K562 (cell line): ENCODE measurements around the gene KIF26B. TPM values are rescaled to one million over a fixed set of nuclear protein-coding genes. Genes with fewer than 3 reads are reported as not detected.

Source experiments
- ATAC-seq: fragments of 200-7000 bp; cut with Tn5 transposase; 3 replicates; pipeline ENCODE4 v1.9.1; 2020; ENCODE audit warnings: moderate library complexity
- BruUV-seq: library from RNA; stranded (reverse); fragments of 400-500 nt; replicated peaks from 2 replicates; lab custom pipeline; 2021; lab: Mats Ljungman, UMichigan
- CTCF ChIA-PET: fragments of 300-600 bp; formaldehyde crosslinking; extraction: SDS; loops from one replicate; lab custom pipeline; 2021; ENCODE audit warnings: low intra/inter-chr PET ratio; lab: Yijun Ruan, JAX
- POLR2A ChIA-PET: fragments of 300-600, 350-650 bp; sonication (Branson Sonifier 250); formaldehyde crosslinking; extraction: SDS; loops from one replicate; lab custom pipeline; 2021; ENCODE audit warnings: antibody characterized with exemption, inconsistent platforms; lab: Yijun Ruan, JAX
- DNase-seq, 4 experiments: peaks; one replicate each; pipeline versions ENCODE4 v3.0.0 to v3.0.0-alpha.2; 2011 to 2018; ENCODE audit warnings: low spot score in 3 of 4, mixed read lengths in 3 of 4; ENCODE audit errors: extremely low read depth in 1 of 4
- FAIRE-seq: peaks from 2 replicates; lab custom pipeline; 2011; peaks lifted over from hg19 to GRCh38; lab: Jason Lieb, UNC
- H2AFZ ChIP-seq: 2 replicates; pipeline ENCODE4 v1.6.0; 2011; ENCODE audit warnings: low read depth, low read length, control low read depth, inconsistent platforms
- H3K27ac ChIP-seq: fragments of 200-600 bp; 3 replicates; pipeline ENCODE4 v1.8.0; 2011; ENCODE audit warnings: low read depth, mild to moderate bottlenecking, control low read depth, inconsistent platforms, low read length, moderate library complexity, mixed read lengths; ENCODE audit errors: extremely low read depth
- H3K27me3 ChIP-seq, 2 experiments: fragments of 300-600 bp in 1 of 2; 2 replicates in 1 of 2; 3 replicates in 1 of 2; pipeline versions ENCODE4 v1.6.0 to v1.8.0; 2011; ENCODE audit warnings: inconsistent platforms in 2 of 2, low read length in 2 of 2, mild to moderate bottlenecking in 1 of 2, mixed read lengths in 1 of 2, moderate library complexity in 1 of 2; ENCODE audit not compliant: control insufficient read depth in 2 of 2, insufficient read depth in 2 of 2
- H3K36me3 ChIP-seq: fragments of 300-600 bp; 3 replicates; pipeline ENCODE4 v1.8.0; 2011; ENCODE audit warnings: mild to moderate bottlenecking, low read length, inconsistent platforms; ENCODE audit not compliant: control insufficient read depth, insufficient read depth
- H3K4me1 ChIP-seq, 2 experiments: fragments of 200-600 bp in 1 of 2; replicated peaks in 1 of 2; 2 replicates in 1 of 2; 3 replicates in 1 of 2; pipeline versions ENCODE4 v1.5.1 to v1.8.0; 2011; ENCODE audit warnings: inconsistent platforms in 2 of 2, low read length in 2 of 2, mild to moderate bottlenecking in 1 of 2, mixed read lengths in 1 of 2, moderate library complexity in 1 of 2; ENCODE audit not compliant: control insufficient read depth in 2 of 2, insufficient read depth in 2 of 2
- H3K4me2 ChIP-seq: 2 replicates; pipeline ENCODE4 v1.6.1; 2011; ENCODE audit warnings: low read length, control low read depth, inconsistent platforms, mixed read lengths; ENCODE audit not compliant: insufficient read depth
- H3K4me3 ChIP-seq: fragments of 200-600 bp; sonication (generic), shearing (Covaris generic); 2 replicates; pipeline ENCODE4 v1.5.1; 2016; ENCODE audit warnings: control low read depth, inconsistent platforms
- H3K79me2 ChIP-seq: fragments of 200-600 bp; 3 replicates; pipeline ENCODE4 v1.8.0; 2011; ENCODE audit warnings: low read length, inconsistent platforms; ENCODE audit not compliant: control insufficient read depth, insufficient read depth
- H3K9ac ChIP-seq, 2 experiments: 2 replicates each; pipeline versions ENCODE4 v1.6.0 to v1.6.1; 2011; ENCODE audit warnings: low read depth in 2 of 2, low read length in 2 of 2, control low read depth in 1 of 2, inconsistent platforms in 1 of 2, mild to moderate bottlenecking in 1 of 2, mixed read lengths in 1 of 2; ENCODE audit not compliant: insufficient read depth in 1 of 2
- H3K9me1 ChIP-seq: one replicate; pipeline ENCODE4 v1.6.0; 2011; ENCODE audit warnings: inconsistent platforms, mild to moderate bottlenecking, low read length, moderate library complexity; ENCODE audit not compliant: control insufficient read depth, insufficient read depth
- H3K9me3 ChIP-seq: replicated peaks from 2 replicates; pipeline ENCODE4 v1.5.1; 2011; ENCODE audit warnings: low read depth, low read length, inconsistent platforms; ENCODE audit not compliant: control insufficient read depth, insufficient read depth
- H4K20me1 ChIP-seq: replicated peaks from 2 replicates; pipeline ENCODE4 v1.6.1; 2011; ENCODE audit warnings: low read length, inconsistent platforms, mixed read lengths; ENCODE audit not compliant: control insufficient read depth, insufficient read depth
- ARID2 ChIP-seq: fragments of 450-650 bp; IDR thresholded peaks from 2 replicates; pipeline ENCODE4 v1.6.1; 2017; ENCODE audit warnings: antibody characterized with exemption, mild to moderate bottlenecking
- CBFB ChIP-seq: sonication (generic); formaldehyde crosslinking; IDR thresholded peaks from 2 replicates; pipeline ENCODE4 v1.4.0; 2020; ENCODE audit warnings: mild to moderate bottlenecking, missing genetic modification reagents
- E2F5 ChIP-seq: sonication (generic); formaldehyde crosslinking; IDR thresholded peaks from 2 replicates; pipeline ENCODE4 v1.8.0; 2022; ENCODE audit warnings: mild to moderate bottlenecking, missing genetic modification reagents
- FOS ChIP-seq: IDR thresholded peaks from 3 replicates; pipeline ENCODE4 v1.6.1; 2011; ENCODE audit not compliant: insufficient read length; ENCODE audit errors: extremely low read depth
- HDAC8 ChIP-seq: fragments of 450-650 bp; IDR thresholded peaks from 2 replicates; pipeline ENCODE4 v1.6.1; 2016; ENCODE audit warnings: mild to moderate bottlenecking, missing genetic modification characterization, moderate library complexity, missing compliant biosample characterization
- NR0B1 ChIP-seq: fragments of 450-650 bp; IDR thresholded peaks from one replicate; pipeline ENCODE4 v1.6.1; 2018; ENCODE audit warnings: mild to moderate bottlenecking, moderate library complexity; ENCODE audit not compliant: partially characterized antibody
- NR3C1 ChIP-seq: sonication (generic); formaldehyde crosslinking; IDR thresholded peaks from 2 replicates; pipeline ENCODE4 v1.8.1; 2022; ENCODE audit warnings: missing genetic modification reagents
- RBM15 ChIP-seq: fragments of 200-400 bp; formaldehyde crosslinking; IDR thresholded peaks from 2 replicates; pipeline ENCODE4 v1.6.1; 2018; ENCODE audit warnings: mild to moderate bottlenecking, low read length, moderate library complexity; ENCODE audit not compliant: insufficient read depth
- RBM25 ChIP-seq: fragments of 200-400 bp; formaldehyde crosslinking; IDR thresholded peaks from 2 replicates; pipeline ENCODE4 v1.6.1; 2018; ENCODE audit warnings: low read length, low read depth, moderate library complexity; ENCODE audit not compliant: severe bottlenecking
- SIN3B ChIP-seq: fragments of 450-650 bp; IDR thresholded peaks from 2 replicates; pipeline ENCODE4 v1.6.1; 2017; ENCODE audit warnings: low read depth, mild to moderate bottlenecking, moderate library complexity
- TAF7 ChIP-seq: fragments of 450-650 bp; IDR thresholded peaks from 2 replicates; pipeline ENCODE4 v1.6.1; 2016; ENCODE audit warnings: missing genetic modification characterization, missing compliant biosample characterization
- TCFL5 ChIP-seq: fragments of 250-450 bp; sonication (Bioruptor Pico); conservative IDR thresholded peaks from 2 replicates; pipeline ENCODE4 v1.6.1; 2021; ENCODE audit warnings: mild to moderate bottlenecking, moderate library complexity, matching md5 sums
- ZBTB12 ChIP-seq: fragments of 250-450 bp; sonication (Bioruptor Pico); IDR thresholded peaks from 2 replicates; pipeline ENCODE4 v1.4.0; 2020
- ZBTB9 ChIP-seq: fragments of 450-650 bp; formaldehyde crosslinking; IDR thresholded peaks from 2 replicates; pipeline ENCODE4 v1.4.0; 2020; ENCODE audit warnings: mild to moderate bottlenecking, moderate library complexity
- ZNF551 ChIP-seq: fragments of 250-450 bp; sonication (Bioruptor Pico); IDR thresholded peaks from 2 replicates; pipeline ENCODE4 v1.5.0; 2021; ENCODE audit warnings: mild to moderate bottlenecking, moderate library complexity
- ZNF699 ChIP-seq: fragments of 250-450 bp; sonication (Bioruptor Pico); IDR thresholded peaks from 2 replicates; pipeline ENCODE4 v1.8.0; 2021; ENCODE audit warnings: mild to moderate bottlenecking, moderate library complexity; ENCODE audit not compliant: insufficient replicate concordance
- WGBS: fragments of 100-300 bp; shearing (Covaris generic); methylation state at CpG from one replicate; pipeline ENCODE4 v1.1.6; 2016; ENCODE audit warnings: low coverage, mixed read lengths; ENCODE audit not compliant: insufficient coverage; ENCODE audit errors: missing lambda C conversion rate; 5-methylcytosine and 5-hydroxymethylcytosine counted together
- in situ Hi-C: fragments of 300-500 bp; cut with MboI; formaldehyde crosslinking; loops from 4 replicates; pipeline ENCODE4 v1.15.0; 2018; ENCODE audit warnings: inconsistent platforms, mixed read lengths
- intact Hi-C: fragments of 100-400 bp; cut with micrococcal nuclease; formaldehyde crosslinking; loops from 2 replicates; pipeline ENCODE4 v1.14.2; 2022
- polyA plus RNA-seq, 8 experiments: library from polyadenylated mRNA; depleted of rRNA in 4 of 8; stranded (reverse) in 5 of 8; unstranded in 3 of 8; fragments of >200 nt; fragmentation: Nextera tagmentation in 2 of 8; fragmentation: Illumina TruSeq in 1 of 8; extraction: Ambion mirVana in 2 of 8; extraction: Trizol in 1 of 8; gene quantifications; 2 replicates each; pipeline versions ENCODE4 v1.2.1 to v1.2.3, GENCODE V29; 2011 to 2014; ENCODE audit warnings: inconsistent platforms in 1 of 8, missing spikeins in 1 of 8
- total RNA-seq, 7 experiments: library from RNA; depleted of rRNA in 6 of 7; stranded (reverse); fragments of >200 nt in 6 of 7; fragmentation: Illumina TruSeq in 2 of 7; extraction: Trizol in 2 of 7; gene quantifications; 2 replicates each; pipeline versions ENCODE4 v1.2.1 to v1.2.3, GENCODE V29; 2011 to 2021; ENCODE audit warnings: low replicate concordance in 1 of 7
- TF ChIP-seq, protein P1 (sequence below): IDR thresholded peaks from 2 replicates; pipeline ENCODE4 v1.6.1; 2016; ENCODE audit warnings: missing genetic modification characterization, missing compliant biosample characterization

KIF26B gene
- total and polyA plus RNA-seq, 9 of the 15 experiments (the other 6 are each of a cell fraction or from before 2014, with no cell fraction given): 0.02 to 0.08 (median 0.03) TPM; not detected in 6

DNA sequence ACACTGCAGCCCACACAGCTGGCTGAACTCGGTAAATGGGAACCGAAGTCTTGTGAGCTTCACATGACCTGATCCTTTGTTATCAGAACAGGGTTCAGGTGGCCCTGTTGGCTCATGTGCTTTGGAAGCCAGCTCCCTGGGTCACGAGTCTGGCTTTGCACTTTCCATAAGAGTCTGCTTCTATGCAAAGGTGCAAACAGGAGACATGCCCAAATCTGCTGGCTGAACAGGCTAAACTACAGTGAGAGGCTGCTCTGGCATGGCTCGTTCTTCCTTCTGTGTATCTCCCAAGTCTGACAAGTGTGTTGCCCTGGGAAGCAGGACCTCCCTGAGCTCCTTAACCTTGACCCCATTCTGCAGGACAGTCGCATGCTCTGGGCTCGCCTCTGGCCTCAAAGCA, 549.6 kb downstream of the KIF26B start:
- no peaks in the 10 kb centered on the region for H3K9me1 ChIP-seq
- no peak for DNase-seq
- H3K4me2 ChIP-seq: no peak overlapping the region
- WGBS: 3% methylated on average over 6 of the region's 6 CpGs
- peaks cover 41 to 73% of the 10 kb centered on the region in 2 experiments; a peak in 4 of 5 replicates for H3K27me3 ChIP-seq
- H4K20me1 ChIP-seq: no peaks in the 10 kb centered on the region
- H3K9ac ChIP-seq: no peak overlapping the region
- no peak for ATAC-seq
- ChIA-PET POLR2A (interaction anchor here (1.2 to 1.4 kb wide), 2 partner anchors 9 to 10 kb away, joined by 3 to 8 read pairs; no protein-coding TSS in a partner anchor), CTCF (no interaction called here)
- H3K4me1 ChIP-seq: no peaks in the 10 kb centered on the region
- H2AFZ ChIP-seq: no peak overlapping the region
- H3K4me3 ChIP-seq: no peak overlapping the region
- in situ Hi-C loops (no loop called here), intact Hi-C loops (no loop called here)
- no peaks in the 10 kb centered on the region for H3K9me3 ChIP-seq
- no TSS peak for BruUV-seq
- H3K36me3 ChIP-seq: no peaks in the 10 kb centered on the region
- FAIRE-seq: no peak
- H3K27ac ChIP-seq: no peak overlapping the region
- H3K79me2 ChIP-seq: no peaks in the 10 kb centered on the region
- no peak for TF ChIP-seq ARID2
- no peak for TF ChIP-seq SIN3B
- no peak for TF ChIP-seq E2F5 (CRISPR knock-in tag)
- no peak for TF ChIP-seq TCFL5 (CRISPR knock-in tag)
- TF ChIP-seq ZBTB12 (CRISPR knock-in tag): no peak
- TF ChIP-seq NR3C1 (CRISPR knock-in tag): no peak
- TF ChIP-seq RBM15: no peak
- TF ChIP-seq RBM25: no peak
- TF ChIP-seq ZNF551 (CRISPR knock-in tag): no peak
- TF ChIP-seq ZBTB9 (CRISPR knock-in tag): no peak
- TF ChIP-seq ZNF699: no peak
- TF ChIP-seq FOS: no peak
- no peak for TF ChIP-seq TAF7 (tag)
- TF ChIP-seq NR0B1: no peak
- TF ChIP-seq HDAC8 (tag): no peak
- TF ChIP-seq, protein P1, sequence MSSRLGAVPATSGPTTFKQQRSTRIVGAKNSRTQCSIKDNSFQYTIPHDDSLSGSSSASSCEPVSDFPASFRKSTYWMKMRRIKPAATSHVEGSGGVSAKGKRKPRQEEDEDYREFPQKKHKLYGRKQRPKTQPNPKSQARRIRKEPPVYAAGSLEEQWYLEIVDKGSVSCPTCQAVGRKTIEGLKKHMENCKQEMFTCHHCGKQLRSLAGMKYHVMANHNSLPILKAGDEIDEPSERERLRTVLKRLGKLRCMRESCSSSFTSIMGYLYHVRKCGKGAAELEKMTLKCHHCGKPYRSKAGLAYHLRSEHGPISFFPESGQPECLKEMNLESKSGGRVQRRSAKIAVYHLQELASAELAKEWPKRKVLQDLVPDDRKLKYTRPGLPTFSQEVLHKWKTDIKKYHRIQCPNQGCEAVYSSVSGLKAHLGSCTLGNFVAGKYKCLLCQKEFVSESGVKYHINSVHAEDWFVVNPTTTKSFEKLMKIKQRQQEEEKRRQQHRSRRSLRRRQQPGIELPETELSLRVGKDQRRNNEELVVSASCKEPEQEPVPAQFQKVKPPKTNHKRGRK: no peak
- no peak for TF ChIP-seq CBFB
